Measurements from ENCODE around the gene CDH20.

CDH20 gene

GRCh38 chr18:61597316-61597715 lies 264.1 kb downstream of the CDH20 start:
- peak overlapping the region in 1 of 21 experiments; percentile 17 for H3K27ac ChIP-seq

GRCh38 chr18:61600422-61600821 lies 267.2 kb downstream of the CDH20 start:
- H3K27ac ChIP-seq, result no peak overlapping the region
- no peak overlapping the region for H3K4me3 ChIP-seq

More at GRCh38 chr18:61597316-61597715, 264.1 kb downstream of the CDH20 start:
- no peak overlapping the region for H3K4me3 ChIP-seq

GRCh38 chr18:61602836-61603235 lies 269.6 kb downstream of the CDH20 start:
- peak overlapping the region in 1 of 21 experiments; percentile 47 for H3K27ac ChIP-seq
- no peak overlapping the region for H3K4me3 ChIP-seq
